HAP-1 (cell line): Measurements from ENCODE around the gene CACNA1D.

Experiments
- DNase-seq, 2 experiments: peaks; one replicate each; pipeline ENCODE4 v3.0.0-alpha.2; 2016 to 2020; ENCODE audit warnings: low spot score in 2 of 2
- H3K27me3 ChIP-seq: fragments of 250-450 bp; sonication (Bioruptor Pico); 2 replicates; pipeline ENCODE4 v1.5.1; 2020; ENCODE audit warnings: low read depth, mild to moderate bottlenecking, moderate library complexity
- H3K36me3 ChIP-seq: fragments of 250-450 bp; sonication (Bioruptor Pico); replicated peaks from 2 replicates; pipeline ENCODE4 v1.5.1; 2020; ENCODE audit warnings: mild to moderate bottlenecking
- H3K4me1 ChIP-seq: fragments of 250-450 bp; sonication (Bioruptor Pico); 2 replicates; pipeline ENCODE4 v1.5.1; 2020; ENCODE audit warnings: mild to moderate bottlenecking
- H3K4me3 ChIP-seq: fragments of 250-450 bp; sonication (Bioruptor Pico); 2 replicates; pipeline ENCODE4 v1.5.1; 2020; ENCODE audit warnings: mild to moderate bottlenecking, moderate library complexity
- H3K9me3 ChIP-seq: fragments of 250-450 bp; sonication (Bioruptor Pico); 2 replicates; pipeline ENCODE4 v1.5.1; 2020; ENCODE audit warnings: mild to moderate bottlenecking, moderate library complexity
- in situ Hi-C: fragments of 300-500 bp; cut with MboI; formaldehyde crosslinking; loops from 3 replicates; pipeline ENCODE4 v1.14.3; 2020; ENCODE audit warnings: low sequenced_read_pairs, inconsistent platforms, mixed read lengths

The CACNA1D gene

DNA sequence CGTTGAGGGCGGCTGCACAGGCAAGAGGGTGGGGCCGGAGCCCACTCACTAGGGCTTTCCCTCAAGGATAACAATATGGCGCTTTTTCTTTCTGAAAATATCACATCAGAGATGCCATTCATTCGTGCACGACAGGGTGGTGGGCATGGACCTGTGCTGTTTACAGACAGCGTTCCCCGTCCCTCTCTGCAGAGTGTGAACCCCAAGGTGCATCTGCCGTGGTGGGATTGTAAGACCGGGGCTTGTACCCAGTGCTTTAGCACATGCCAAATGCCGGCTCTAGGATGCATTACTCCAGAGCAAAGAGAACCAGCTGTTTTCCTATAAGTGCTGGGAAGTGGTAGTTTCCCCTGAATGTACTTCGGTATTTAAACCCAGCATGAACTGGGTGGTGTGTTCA, 314.9 kb downstream of the CACNA1D start:
- Histone ChIP-seq H3K4me1 (no peaks in the 10 kb centered on the region), H3K4me3 (no peak overlapping the region), H3K9me3 (no peaks in the 10 kb centered on the region), H3K27me3 (no peaks in the 10 kb centered on the region), H3K36me3 (no peaks in the 10 kb centered on the region)
- DNase-seq, result no peak
- in situ Hi-C loops, result no loop called here

- in situ Hi-C loops, result no loop called here
- no peak for DNase-seq
- H3K27me3 ChIP-seq, result no peaks in the 10 kb centered on the region
- H3K36me3 ChIP-seq, result no peaks in the 10 kb centered on the region
- H3K4me3 ChIP-seq, result no peak overlapping the region
- H3K9me3 ChIP-seq, result no peaks in the 10 kb centered on the region
- H3K4me1 ChIP-seq, result no peaks in the 10 kb centered on the region
These were observed 315.5 kb downstream of the CACNA1D start for GRCh38 chr3:53809764-53810400.

DNA sequence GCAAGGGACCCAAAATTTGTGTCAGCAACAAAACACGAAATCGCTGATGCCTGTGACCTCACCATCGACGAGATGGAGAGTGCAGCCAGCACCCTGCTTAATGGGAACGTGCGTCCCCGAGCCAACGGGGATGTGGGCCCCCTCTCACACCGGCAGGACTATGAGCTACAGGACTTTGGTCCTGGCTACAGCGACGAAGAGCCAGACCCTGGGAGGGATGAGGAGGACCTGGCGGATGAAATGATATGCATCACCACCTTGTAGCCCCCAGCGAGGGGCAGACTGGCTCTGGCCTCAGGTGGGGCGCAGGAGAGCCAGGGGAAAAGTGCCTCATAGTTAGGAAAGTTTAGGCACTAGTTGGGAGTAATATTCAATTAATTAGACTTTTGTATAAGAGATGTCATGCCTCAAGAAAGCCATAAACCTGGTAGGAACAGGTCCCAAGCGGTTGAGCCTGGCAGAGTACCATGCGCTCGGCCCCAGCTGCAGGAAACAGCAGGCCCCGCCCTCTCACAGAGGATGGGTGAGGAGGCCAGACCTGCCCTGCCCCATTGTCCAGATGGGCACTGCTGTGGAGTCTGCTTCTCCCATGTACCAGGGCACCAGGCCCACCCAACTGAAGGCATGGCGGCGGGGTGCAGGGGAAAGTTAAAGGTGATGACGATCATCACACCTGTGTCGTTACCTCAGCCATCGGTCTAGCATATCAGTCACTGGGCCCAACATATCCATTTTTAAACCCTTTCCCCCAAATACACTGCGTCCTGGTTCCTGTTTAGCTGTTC, 316.9 kb downstream of the CACNA1D start:
- Histone ChIP-seq H3K36me3 (no peaks in the 10 kb centered on the region), H3K4me1 (no peaks in the 10 kb centered on the region), H3K27me3 (no peaks in the 10 kb centered on the region), H3K9me3 (no peaks in the 10 kb centered on the region), H3K4me3 (no peak overlapping the region)
- no peak for DNase-seq
- in situ Hi-C loops, result no loop called here

DNA sequence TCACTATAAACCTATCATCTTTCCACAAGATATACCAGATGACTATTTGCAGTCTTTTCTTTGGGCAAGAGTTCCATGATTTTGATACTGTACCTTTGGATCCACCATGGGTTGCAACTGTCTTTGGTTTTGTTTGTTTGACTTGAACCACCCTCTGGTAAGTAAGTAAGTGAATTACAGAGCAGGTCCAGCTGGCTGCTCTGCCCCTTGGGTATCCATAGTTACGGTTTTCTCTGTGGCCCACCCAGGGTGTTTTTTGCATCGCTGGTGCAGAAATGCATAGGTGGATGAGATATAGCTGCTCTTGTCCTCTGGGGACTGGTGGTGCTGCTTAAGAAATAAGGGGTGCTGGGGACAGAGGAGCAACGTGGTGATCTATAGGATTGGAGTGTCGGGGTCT, 318.0 kb downstream of the CACNA1D start:
- no peaks in the 10 kb centered on the region for H3K4me1 ChIP-seq
- H3K27me3 ChIP-seq, result no peaks in the 10 kb centered on the region
- H3K9me3 ChIP-seq, result no peaks in the 10 kb centered on the region
- no peak for DNase-seq
- in situ Hi-C loops, result no loop called here
- H3K36me3 ChIP-seq, result no peaks in the 10 kb centered on the region
- no peak overlapping the region for H3K4me3 ChIP-seq

DNA sequence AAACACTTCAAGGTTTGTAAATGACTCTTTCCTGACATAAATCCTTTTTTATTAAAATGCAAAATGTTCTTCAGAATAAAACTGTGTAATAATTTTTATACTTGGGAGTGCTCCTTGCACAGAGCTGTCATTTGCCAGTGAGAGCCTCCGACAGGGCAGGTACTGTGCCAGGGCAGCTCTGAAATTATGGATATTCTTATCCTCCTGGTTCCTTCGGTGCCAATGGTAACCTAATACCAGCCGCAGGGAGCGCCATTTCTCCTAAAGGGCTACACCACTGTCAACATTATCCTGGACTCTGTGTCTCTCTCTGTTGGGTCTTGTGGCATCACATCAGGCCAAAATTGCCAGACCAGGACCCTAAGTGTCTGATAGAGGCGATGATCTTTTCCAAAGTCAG, 318.8 kb downstream of the CACNA1D start:
- H3K27me3 ChIP-seq, result no peaks in the 10 kb centered on the region

DNA sequence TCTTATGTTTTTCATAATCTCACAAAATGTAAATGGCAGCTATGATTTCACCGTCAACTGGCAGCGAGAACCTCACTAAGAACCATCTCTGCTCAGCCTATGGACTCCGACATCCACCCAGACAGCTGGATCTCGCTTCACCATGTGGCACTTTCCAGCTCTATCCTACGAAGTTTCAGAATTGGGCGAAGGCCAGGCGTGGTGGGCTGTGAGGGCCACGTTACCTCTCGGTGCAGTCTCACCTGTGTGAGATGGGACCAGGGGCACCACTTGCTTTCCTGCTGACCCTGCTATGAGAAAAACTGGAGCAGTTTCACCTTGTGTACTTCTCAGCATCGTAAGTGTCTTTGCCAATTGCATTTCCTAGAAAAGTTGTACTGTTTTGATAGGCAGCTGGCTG, 319.5 kb downstream of the CACNA1D start:
- no peak overlapping the region for H3K4me3 ChIP-seq
- DNase-seq, result no peak
- H3K27me3 ChIP-seq, result no peaks in the 10 kb centered on the region
- in situ Hi-C loops, result no loop called here
- H3K4me1 ChIP-seq, result no peaks in the 10 kb centered on the region
- H3K36me3 ChIP-seq, result peaks cover 4% of the 10 kb centered on the region; the same call in 1 of the 2 replicates
- H3K9me3 ChIP-seq, result no peaks in the 10 kb centered on the region

More for the DNA sequence above, 318.8 kb downstream of the CACNA1D start:
- DNase-seq, result no peak
- no peaks in the 10 kb centered on the region for H3K9me3 ChIP-seq
- in situ Hi-C loops, result no loop called here
- no peak overlapping the region for H3K4me3 ChIP-seq
- no peaks in the 10 kb centered on the region for H3K4me1 ChIP-seq
- H3K36me3 ChIP-seq, result 0 out of 2 replicates have a peak, but pooled peaks cover 3% of the 10 kb centered on the region

- no peaks in the 10 kb centered on the region for H3K9me3 ChIP-seq
- H3K4me1 ChIP-seq, result no peaks in the 10 kb centered on the region
- H3K27me3 ChIP-seq, result no peaks in the 10 kb centered on the region
- in situ Hi-C loops, result no loop called here
- H3K36me3 ChIP-seq, result peaks cover 16% of the 10 kb centered on the region
- DNase-seq, result no peak
- no peak overlapping the region for H3K4me3 ChIP-seq
These were observed 320.7 kb downstream of the CACNA1D start for GRCh38 chr3:53815067-53815466.

DNA sequence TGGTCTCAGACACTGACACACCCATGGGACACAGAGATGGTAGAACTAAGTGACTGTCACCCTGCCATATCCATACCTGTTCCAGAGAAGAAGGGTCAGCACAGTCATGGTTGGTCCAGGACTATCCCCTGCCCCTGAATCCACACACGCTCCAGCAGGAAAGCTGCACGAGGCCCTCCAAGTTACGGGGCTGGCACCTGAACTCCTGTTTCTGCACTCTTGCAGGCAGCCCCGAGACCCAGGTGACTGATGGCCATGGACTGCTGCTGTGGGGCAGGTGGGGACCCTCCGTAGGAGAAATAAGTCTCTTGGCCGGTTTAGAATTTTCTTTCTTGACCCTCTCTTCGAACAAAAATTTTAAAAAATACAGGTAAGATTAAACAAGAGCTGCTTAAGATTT, 321.2 kb downstream of the CACNA1D start:
- no peak for DNase-seq
- Histone ChIP-seq H3K27me3 (no peaks in the 10 kb centered on the region), H3K9me3 (no peaks in the 10 kb centered on the region), H3K36me3 (peaks cover 19% of the 10 kb centered on the region), H3K4me3 (no peak overlapping the region), H3K4me1 (no peaks in the 10 kb centered on the region)
- in situ Hi-C loops, result no loop called here

DNA sequence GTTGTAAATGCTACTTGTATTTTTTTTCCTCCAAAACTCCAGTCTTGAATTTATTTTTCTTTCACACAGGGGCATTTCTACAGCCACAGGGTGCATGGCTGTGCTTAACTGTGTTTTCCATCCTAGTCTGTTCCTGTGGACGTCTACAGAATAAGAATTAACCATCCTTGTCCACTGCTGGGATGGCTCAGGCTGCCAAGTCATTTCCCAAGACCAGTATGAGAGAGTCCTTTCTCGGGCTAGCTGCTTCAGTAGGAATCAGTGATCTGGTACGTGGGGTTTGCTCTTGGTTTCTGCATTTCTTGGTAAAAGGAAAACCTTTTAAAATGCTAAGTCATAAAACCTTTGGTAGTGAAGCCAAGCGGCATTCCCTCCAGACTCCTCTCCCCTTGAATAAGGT, 322.0 kb downstream of the CACNA1D start:
- no peaks in the 10 kb centered on the region for H3K27me3 ChIP-seq
- no peak overlapping the region for H3K4me3 ChIP-seq
- in situ Hi-C loops, result no loop called here
- H3K9me3 ChIP-seq, result no peaks in the 10 kb centered on the region
- DNase-seq, result no peak
- H3K4me1 ChIP-seq, result no peaks in the 10 kb centered on the region
- peaks cover 19% of the 10 kb centered on the region for H3K36me3 ChIP-seq

GRCh38 chr3:53817211-53817610, 322.8 kb downstream of the CACNA1D start:
- peaks cover 19% of the 10 kb centered on the region for H3K36me3 ChIP-seq
- H3K4me3 ChIP-seq, result no peak overlapping the region
- in situ Hi-C loops, result no loop called here
- H3K9me3 ChIP-seq, result no peaks in the 10 kb centered on the region
- no peaks in the 10 kb centered on the region for H3K27me3 ChIP-seq
- DNase-seq, result no peak
- no peaks in the 10 kb centered on the region for H3K4me1 ChIP-seq

GRCh38 chr3:53817809-53818208, 323.4 kb downstream of the CACNA1D start:
- no peak for DNase-seq
- no peaks in the 10 kb centered on the region for H3K27me3 ChIP-seq
- H3K4me1 ChIP-seq, result no peaks in the 10 kb centered on the region

DNA sequence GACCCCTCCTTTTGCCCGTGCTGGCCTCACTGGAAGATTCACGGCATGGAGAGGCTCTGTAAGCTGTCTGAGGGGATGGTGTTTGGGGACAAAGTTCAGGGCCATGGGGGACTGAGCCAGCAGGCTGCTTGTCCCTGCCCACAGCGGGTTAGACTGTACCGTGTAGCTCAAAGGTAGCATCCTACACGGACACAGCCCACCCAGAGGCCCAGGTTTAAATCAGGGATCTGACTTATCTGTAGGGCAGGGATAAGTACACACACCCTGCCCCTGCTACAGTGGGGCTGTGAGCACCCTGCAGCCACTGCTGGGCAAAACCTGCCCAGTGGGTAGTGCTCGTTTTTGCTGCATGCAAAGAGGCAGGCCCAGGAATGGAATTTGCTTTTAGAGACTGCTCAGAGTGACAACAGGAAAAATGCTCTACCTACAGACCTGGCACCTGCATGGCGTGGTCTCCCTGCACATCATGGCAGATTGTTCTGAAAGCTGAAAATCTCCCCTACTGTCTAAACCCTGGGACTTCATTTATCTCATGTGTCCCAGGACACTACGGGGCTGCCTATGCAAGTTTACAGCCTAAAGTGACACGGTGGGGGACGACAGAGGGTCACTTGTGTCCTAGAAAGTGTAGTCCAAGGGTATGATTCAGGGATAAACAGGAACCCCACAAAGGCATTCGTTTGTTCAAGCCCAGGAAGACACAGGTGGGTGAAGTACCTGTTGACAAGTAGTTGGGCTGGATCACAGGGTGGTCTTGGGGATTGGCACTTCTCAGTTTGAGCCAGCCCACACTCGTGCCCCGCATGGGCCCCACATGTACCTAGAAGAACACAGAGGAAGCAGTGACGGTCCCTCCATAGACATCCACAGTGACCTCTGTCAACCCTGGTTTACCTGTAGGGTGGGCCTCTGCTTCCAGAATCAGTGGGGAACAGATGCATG, 324.1 kb downstream of the CACNA1D start:
- no peak for DNase-seq
- Histone ChIP-seq H3K4me1 (no peaks in the 10 kb centered on the region), H3K27me3 (no peaks in the 10 kb centered on the region), H3K36me3 (peaks cover 19% of the 10 kb centered on the region), H3K9me3 (no peaks in the 10 kb centered on the region), H3K4me3 (no peak overlapping the region)
- in situ Hi-C loops, result no loop called here

More at GRCh38 chr3:53817809-53818208, 323.4 kb downstream of the CACNA1D start:
- no peak overlapping the region for H3K4me3 ChIP-seq
- peaks cover 19% of the 10 kb centered on the region for H3K36me3 ChIP-seq
- H3K9me3 ChIP-seq, result no peaks in the 10 kb centered on the region
- in situ Hi-C loops, result no loop called here

- no peaks in the 10 kb centered on the region for H3K27me3 ChIP-seq
- peaks cover 19% of the 10 kb centered on the region for H3K36me3 ChIP-seq
- in situ Hi-C loops, result no loop called here
- DNase-seq, result no peak
- H3K9me3 ChIP-seq, result no peaks in the 10 kb centered on the region
- no peak overlapping the region for H3K4me3 ChIP-seq
- H3K4me1 ChIP-seq, result no peaks in the 10 kb centered on the region
These were observed 324.9 kb downstream of the CACNA1D start for GRCh38 chr3:53819163-53819868.
